Measurements from ENCODE around the gene FUT9. TPM values are rescaled to one million over a fixed set of nuclear protein-coding genes. Genes with fewer than 3 reads are reported as not detected.

FUT9 gene
- total and polyA plus RNA-seq, 2 donors = 0.02 to 0.05 TPM

- H3K27me3 ChIP-seq (ENCODE audit: control insufficient read depth in 2 of 2, insufficient read depth in 1 of 2, low read length in 1 of 2) = no peaks in the 10 kb centered on the region
- no peak overlapping the region for H3K27ac ChIP-seq (ENCODE audit: low read depth in 1 of 2, low read length in 1 of 2)
- no peak overlapping the region for H3K4me3 ChIP-seq (ENCODE audit: low read length in 2 of 2)
- no peaks in the 10 kb centered on the region for H3K4me1 ChIP-seq (ENCODE audit: control insufficient read depth in 2 of 2, insufficient read depth in 2 of 2, low read length in 2 of 2)
- H3K36me3 ChIP-seq (ENCODE audit: control insufficient read depth in 2 of 2, insufficient read depth in 2 of 2, low read length in 1 of 2) = no peaks in the 10 kb centered on the region
- no peak for DNase-seq (ENCODE audit: low read depth in 6 of 9, low spot score in 9 of 9)
- WGBS = 84% methylated on average over 3 of the region's 3 CpGs
- H3K9me3 ChIP-seq (ENCODE audit: control insufficient read depth in 2 of 2, insufficient read depth in 1 of 2, low read length in 1 of 2) = no peaks in the 10 kb centered on the region
These were observed 135.9 kb downstream of the FUT9 start for GRCh38 chr6:96151707-96152106.

GRCh38 chr6:96152114-96152708, 136.4 kb downstream of the FUT9 start:
- 93% methylated on average over 3 of the region's 3 CpGs for WGBS
- H3K4me1 ChIP-seq (ENCODE audit: control insufficient read depth in 2 of 2, insufficient read depth in 2 of 2, low read length in 2 of 2) = no peaks in the 10 kb centered on the region
- H3K36me3 ChIP-seq (ENCODE audit: control insufficient read depth in 2 of 2, insufficient read depth in 2 of 2, low read length in 1 of 2) = no peaks in the 10 kb centered on the region
- no peaks in the 10 kb centered on the region for H3K27me3 ChIP-seq (ENCODE audit: control insufficient read depth in 2 of 2, insufficient read depth in 1 of 2, low read length in 1 of 2)
- H3K4me3 ChIP-seq (ENCODE audit: low read length in 2 of 2) = no peak overlapping the region
- no peaks in the 10 kb centered on the region for H3K9me3 ChIP-seq (ENCODE audit: control insufficient read depth in 2 of 2, insufficient read depth in 1 of 2, low read length in 1 of 2)
- H3K27ac ChIP-seq (ENCODE audit: low read depth in 1 of 2, low read length in 1 of 2) = no peak overlapping the region
- no peak for DNase-seq (ENCODE audit: low read depth in 6 of 9, low spot score in 9 of 9)

- Histone ChIP-seq H3K9me3 (ENCODE audit: control insufficient read depth in 2 of 2, insufficient read depth in 1 of 2, low read length in 1 of 2) (no peaks in the 10 kb centered on the region), H3K36me3 (ENCODE audit: control insufficient read depth in 2 of 2, insufficient read depth in 2 of 2, low read length in 1 of 2) (no peaks in the 10 kb centered on the region), H3K4me1 (ENCODE audit: control insufficient read depth in 2 of 2, insufficient read depth in 2 of 2, low read length in 2 of 2) (no peaks in the 10 kb centered on the region), H3K27me3 (ENCODE audit: control insufficient read depth in 2 of 2, insufficient read depth in 1 of 2, low read length in 1 of 2) (no peaks in the 10 kb centered on the region), H3K4me3 (ENCODE audit: low read length in 2 of 2) (no peak overlapping the region), H3K27ac (ENCODE audit: low read depth in 1 of 2, low read length in 1 of 2) (no peak overlapping the region)
- DNase-seq (ENCODE audit: low read depth in 6 of 9, low spot score in 9 of 9) = no peak
These were observed 138.0 kb downstream of the FUT9 start for GRCh38 chr6:96153775-96154174.

GRCh38 chr6:96156425-96156824, 140.7 kb downstream of the FUT9 start:
- no peaks in the 10 kb centered on the region for H3K4me1 ChIP-seq (ENCODE audit: control insufficient read depth in 2 of 2, insufficient read depth in 2 of 2, low read length in 2 of 2)
- WGBS = 78% methylated on average over 4 of the region's 4 CpGs
- no peak overlapping the region for H3K27ac ChIP-seq (ENCODE audit: low read depth in 1 of 2, low read length in 1 of 2)
- no peaks in the 10 kb centered on the region for H3K27me3 ChIP-seq (ENCODE audit: control insufficient read depth in 2 of 2, insufficient read depth in 1 of 2, low read length in 1 of 2)
- no peaks in the 10 kb centered on the region for H3K36me3 ChIP-seq (ENCODE audit: control insufficient read depth in 2 of 2, insufficient read depth in 2 of 2, low read length in 1 of 2)
- H3K4me3 ChIP-seq (ENCODE audit: low read length in 2 of 2) = no peak overlapping the region
- H3K9me3 ChIP-seq (ENCODE audit: control insufficient read depth in 2 of 2, insufficient read depth in 1 of 2, low read length in 1 of 2) = no peaks in the 10 kb centered on the region
- no peak for DNase-seq (ENCODE audit: low read depth in 6 of 9, low spot score in 9 of 9)

- WGBS = 55% methylated on average over 3 of the region's 3 CpGs
- H3K27me3 ChIP-seq (ENCODE audit: control insufficient read depth in 2 of 2, insufficient read depth in 1 of 2, low read length in 1 of 2) = no peaks in the 10 kb centered on the region
- H3K27ac ChIP-seq (ENCODE audit: low read depth in 1 of 2, low read length in 1 of 2) = no peak overlapping the region
- H3K4me1 ChIP-seq (ENCODE audit: control insufficient read depth in 2 of 2, insufficient read depth in 2 of 2, low read length in 2 of 2) = no peaks in the 10 kb centered on the region
- H3K4me3 ChIP-seq (ENCODE audit: low read length in 2 of 2) = no peak overlapping the region
- DNase-seq (ENCODE audit: low read depth in 6 of 9, low spot score in 9 of 9) = no peak
- no peaks in the 10 kb centered on the region for H3K36me3 ChIP-seq (ENCODE audit: control insufficient read depth in 2 of 2, insufficient read depth in 2 of 2, low read length in 1 of 2)
- H3K9me3 ChIP-seq (ENCODE audit: control insufficient read depth in 2 of 2, insufficient read depth in 1 of 2, low read length in 1 of 2) = no peaks in the 10 kb centered on the region
These were observed 141.3 kb downstream of the FUT9 start for GRCh38 chr6:96157018-96157565.

- Histone ChIP-seq H3K27me3 (ENCODE audit: control insufficient read depth in 2 of 2, insufficient read depth in 1 of 2, low read length in 1 of 2) (no peaks in the 10 kb centered on the region), H3K27ac (ENCODE audit: low read depth in 1 of 2, low read length in 1 of 2) (no peak overlapping the region), H3K4me3 (ENCODE audit: low read length in 2 of 2) (no peak overlapping the region), H3K9me3 (ENCODE audit: control insufficient read depth in 2 of 2, insufficient read depth in 1 of 2, low read length in 1 of 2) (no peaks in the 10 kb centered on the region), H3K4me1 (ENCODE audit: control insufficient read depth in 2 of 2, insufficient read depth in 2 of 2, low read length in 2 of 2) (no peaks in the 10 kb centered on the region), H3K36me3 (ENCODE audit: control insufficient read depth in 2 of 2, insufficient read depth in 2 of 2, low read length in 1 of 2) (no peaks in the 10 kb centered on the region)
- no peak for DNase-seq (ENCODE audit: low read depth in 6 of 9, low spot score in 9 of 9)
- 31% methylated on average over 2 of the region's 2 CpGs for WGBS
These were observed 146.9 kb downstream of the FUT9 start for GRCh38 chr6:96162711-96163120.

- no peaks in the 10 kb centered on the region for H3K4me1 ChIP-seq (ENCODE audit: control insufficient read depth in 2 of 2, insufficient read depth in 2 of 2, low read length in 2 of 2)
- no peaks in the 10 kb centered on the region for H3K36me3 ChIP-seq (ENCODE audit: control insufficient read depth in 2 of 2, insufficient read depth in 2 of 2, low read length in 1 of 2)
- DNase-seq (ENCODE audit: low read depth in 6 of 9, low spot score in 9 of 9) = no peak
These were observed 149.0 kb downstream of the FUT9 start for GRCh38 chr6:96164802-96165201.

GRCh38 chr6:96171112-96171511, 155.3 kb downstream of the FUT9 start:
- H3K27ac ChIP-seq (ENCODE audit: low read depth in 1 of 2, low read length in 1 of 2) = no peak overlapping the region
- H3K4me1 ChIP-seq (ENCODE audit: control insufficient read depth in 2 of 2, insufficient read depth in 2 of 2, low read length in 2 of 2) = no peaks in the 10 kb centered on the region
- 92% methylated on average over 2 of the region's 2 CpGs for WGBS
- no peaks in the 10 kb centered on the region for H3K36me3 ChIP-seq (ENCODE audit: control insufficient read depth in 2 of 2, insufficient read depth in 2 of 2, low read length in 1 of 2)
- H3K27me3 ChIP-seq (ENCODE audit: control insufficient read depth in 2 of 2, insufficient read depth in 1 of 2, low read length in 1 of 2) = no peaks in the 10 kb centered on the region
- DNase-seq (ENCODE audit: low read depth in 6 of 9, low spot score in 9 of 9) = no peak
- no peak overlapping the region for H3K4me3 ChIP-seq (ENCODE audit: low read length in 2 of 2)
- H3K9me3 ChIP-seq (ENCODE audit: control insufficient read depth in 2 of 2, insufficient read depth in 1 of 2, low read length in 1 of 2) = no peaks in the 10 kb centered on the region

More at GRCh38 chr6:96164802-96165201, 149.0 kb downstream of the FUT9 start:
- no peaks in the 10 kb centered on the region for H3K27me3 ChIP-seq (ENCODE audit: control insufficient read depth in 2 of 2, insufficient read depth in 1 of 2, low read length in 1 of 2)
- no peak overlapping the region for H3K4me3 ChIP-seq (ENCODE audit: low read length in 2 of 2)
- no peaks in the 10 kb centered on the region for H3K9me3 ChIP-seq (ENCODE audit: control insufficient read depth in 2 of 2, insufficient read depth in 1 of 2, low read length in 1 of 2)
- H3K27ac ChIP-seq (ENCODE audit: low read depth in 1 of 2, low read length in 1 of 2) = no peak overlapping the region

- Histone ChIP-seq H3K4me3 (ENCODE audit: low read length in 2 of 2) (no peak overlapping the region), H3K4me1 (ENCODE audit: control insufficient read depth in 2 of 2, insufficient read depth in 2 of 2, low read length in 2 of 2) (no peaks in the 10 kb centered on the region), H3K9me3 (ENCODE audit: control insufficient read depth in 2 of 2, insufficient read depth in 1 of 2, low read length in 1 of 2) (no peaks in the 10 kb centered on the region), H3K27me3 (ENCODE audit: control insufficient read depth in 2 of 2, insufficient read depth in 1 of 2, low read length in 1 of 2) (no peaks in the 10 kb centered on the region), H3K27ac (ENCODE audit: low read depth in 1 of 2, low read length in 1 of 2) (no peak overlapping the region), H3K36me3 (ENCODE audit: control insufficient read depth in 2 of 2, insufficient read depth in 2 of 2, low read length in 1 of 2) (no peaks in the 10 kb centered on the region)
- DNase-seq (ENCODE audit: low read depth in 6 of 9, low spot score in 9 of 9) = no peak
- 28% methylated on average over 2 of the region's 2 CpGs for WGBS
These were observed 169.0 kb downstream of the FUT9 start for GRCh38 chr6:96184798-96185197.
